Peyer's patch (tissue), 4 donors: ENCODE data around the gene CNIH1.

Experiments
- POLR2A ChIP-seq, 2 donors: fragments of 450-650 bp; IDR thresholded peaks; one replicate each; pipeline ENCODE4 v1.5.1; 2017; ENCODE audit warnings: antibody characterized with exemption in 2 of 2, mild to moderate bottlenecking in 2 of 2, moderate library complexity in 2 of 2
- TF ChIP-seq, protein P1 (sequence below), 6 experiments: fragments of 450-650 bp in 4 of 6; fragments of 200-600 bp in 2 of 6; sonication (generic) in 1 of 6; IDR thresholded peaks; one replicate each; pipeline ENCODE4 v1.5.1; 2017 to 2019; ENCODE audit warnings: antibody characterized with exemption in 6 of 6, mild to moderate bottlenecking in 3 of 6, moderate library complexity in 1 of 6

DNA sequence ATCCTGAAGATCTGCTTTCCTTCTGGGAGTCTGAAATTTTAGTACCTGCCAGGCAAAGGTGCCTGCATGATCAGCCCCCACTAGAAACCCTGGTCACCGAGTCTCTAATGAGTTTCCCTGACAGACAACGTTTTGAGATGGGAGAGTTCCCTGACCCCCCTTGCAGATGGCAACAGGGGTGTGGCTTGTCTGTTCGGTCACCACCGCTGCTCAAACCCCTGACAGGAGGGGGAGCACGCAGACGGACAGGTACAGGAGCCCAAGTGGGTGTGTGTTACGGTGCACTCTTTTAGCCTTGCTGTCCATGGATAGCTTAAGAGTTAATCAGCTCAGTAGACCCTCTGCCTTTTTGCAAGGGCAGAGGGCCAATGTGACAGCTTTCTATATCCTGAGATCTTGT is 63.7 kb downstream of the CNIH1 start:
- TF ChIP-seq, protein P1, sequence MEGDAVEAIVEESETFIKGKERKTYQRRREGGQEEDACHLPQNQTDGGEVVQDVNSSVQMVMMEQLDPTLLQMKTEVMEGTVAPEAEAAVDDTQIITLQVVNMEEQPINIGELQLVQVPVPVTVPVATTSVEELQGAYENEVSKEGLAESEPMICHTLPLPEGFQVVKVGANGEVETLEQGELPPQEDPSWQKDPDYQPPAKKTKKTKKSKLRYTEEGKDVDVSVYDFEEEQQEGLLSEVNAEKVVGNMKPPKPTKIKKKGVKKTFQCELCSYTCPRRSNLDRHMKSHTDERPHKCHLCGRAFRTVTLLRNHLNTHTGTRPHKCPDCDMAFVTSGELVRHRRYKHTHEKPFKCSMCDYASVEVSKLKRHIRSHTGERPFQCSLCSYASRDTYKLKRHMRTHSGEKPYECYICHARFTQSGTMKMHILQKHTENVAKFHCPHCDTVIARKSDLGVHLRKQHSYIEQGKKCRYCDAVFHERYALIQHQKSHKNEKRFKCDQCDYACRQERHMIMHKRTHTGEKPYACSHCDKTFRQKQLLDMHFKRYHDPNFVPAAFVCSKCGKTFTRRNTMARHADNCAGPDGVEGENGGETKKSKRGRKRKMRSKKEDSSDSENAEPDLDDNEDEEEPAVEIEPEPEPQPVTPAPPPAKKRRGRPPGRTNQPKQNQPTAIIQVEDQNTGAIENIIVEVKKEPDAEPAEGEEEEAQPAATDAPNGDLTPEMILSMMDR (IDR thresholded peaks at IDR 0.05), result no peak
- no peak for TF ChIP-seq POLR2A (IDR thresholded peaks at IDR 0.05)
